Activated T-cell treated with anti-CD3 and anti-CD28 coated beads for 24 hours (primary cell): ENCODE measurements around the gene PRKG1.

Source experiments
- DNase-seq: peaks from one replicate; pipeline ENCODE4 v3.0.0-alpha.2; 2020; ENCODE audit warnings: low read depth

PRKG1 gene

GRCh38 chr10:52316001-52316400 lies 1241.7 kb downstream of the PRKG1 start:
- DNase-seq: no peak

GRCh38 chr10:52316500-52316899 lies 1242.2 kb downstream of the PRKG1 start:
- DNase-seq: no peak

GRCh38 chr10:52318136-52318701 lies 1243.9 kb downstream of the PRKG1 start:
- no peak for DNase-seq

GRCh38 chr10:52318822-52319464 lies 1244.7 kb downstream of the PRKG1 start:
- no peak for DNase-seq

- no peak for DNase-seq
Measured at GRCh38 chr10:52319926-52320325, 1245.6 kb downstream of the PRKG1 start.

- DNase-seq: no peak
Measured at GRCh38 chr10:52322323-52322722, 1248.0 kb downstream of the PRKG1 start.

GRCh38 chr10:52322936-52323335 lies 1248.6 kb downstream of the PRKG1 start:
- no peak for DNase-seq

- no peak for DNase-seq
Measured at GRCh38 chr10:52326382-52326781, 1252.1 kb downstream of the PRKG1 start.

- DNase-seq: no peak
Measured at GRCh38 chr10:52331638-52332364, 1257.5 kb downstream of the PRKG1 start.

GRCh38 chr10:52332815-52333214 lies 1258.5 kb downstream of the PRKG1 start:
- DNase-seq: no peak

- no peak for DNase-seq
Measured at GRCh38 chr10:52334595-52334994, 1260.3 kb downstream of the PRKG1 start.

- DNase-seq: no peak
Measured at GRCh38 chr10:52335665-52336064, 1261.4 kb downstream of the PRKG1 start.

GRCh38 chr10:52337225-52337624 lies 1262.9 kb downstream of the PRKG1 start:
- no peak for DNase-seq

- DNase-seq: no peak
Measured at GRCh38 chr10:52343439-52343838, 1269.2 kb downstream of the PRKG1 start.

GRCh38 chr10:52346394-52347326 lies 1272.4 kb downstream of the PRKG1 start:
- no peak for DNase-seq

- DNase-seq: no peak
Measured at GRCh38 chr10:52347327-52347667, 1273.0 kb downstream of the PRKG1 start.
